NOMO-1 (cell line): ENCODE results near the gene PYGO2.

Source experiments
- DNase-seq, 2 experiments: peaks; one replicate each; lab custom pipeline; 2025; ENCODE audit not compliant: unreplicated experiment in 2 of 2; lab: John Stamatoyannopoulos, UW

The PYGO2 gene, protein sequence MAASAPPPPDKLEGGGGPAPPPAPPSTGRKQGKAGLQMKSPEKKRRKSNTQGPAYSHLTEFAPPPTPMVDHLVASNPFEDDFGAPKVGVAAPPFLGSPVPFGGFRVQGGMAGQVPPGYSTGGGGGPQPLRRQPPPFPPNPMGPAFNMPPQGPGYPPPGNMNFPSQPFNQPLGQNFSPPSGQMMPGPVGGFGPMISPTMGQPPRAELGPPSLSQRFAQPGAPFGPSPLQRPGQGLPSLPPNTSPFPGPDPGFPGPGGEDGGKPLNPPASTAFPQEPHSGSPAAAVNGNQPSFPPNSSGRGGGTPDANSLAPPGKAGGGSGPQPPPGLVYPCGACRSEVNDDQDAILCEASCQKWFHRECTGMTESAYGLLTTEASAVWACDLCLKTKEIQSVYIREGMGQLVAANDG

DNA sequence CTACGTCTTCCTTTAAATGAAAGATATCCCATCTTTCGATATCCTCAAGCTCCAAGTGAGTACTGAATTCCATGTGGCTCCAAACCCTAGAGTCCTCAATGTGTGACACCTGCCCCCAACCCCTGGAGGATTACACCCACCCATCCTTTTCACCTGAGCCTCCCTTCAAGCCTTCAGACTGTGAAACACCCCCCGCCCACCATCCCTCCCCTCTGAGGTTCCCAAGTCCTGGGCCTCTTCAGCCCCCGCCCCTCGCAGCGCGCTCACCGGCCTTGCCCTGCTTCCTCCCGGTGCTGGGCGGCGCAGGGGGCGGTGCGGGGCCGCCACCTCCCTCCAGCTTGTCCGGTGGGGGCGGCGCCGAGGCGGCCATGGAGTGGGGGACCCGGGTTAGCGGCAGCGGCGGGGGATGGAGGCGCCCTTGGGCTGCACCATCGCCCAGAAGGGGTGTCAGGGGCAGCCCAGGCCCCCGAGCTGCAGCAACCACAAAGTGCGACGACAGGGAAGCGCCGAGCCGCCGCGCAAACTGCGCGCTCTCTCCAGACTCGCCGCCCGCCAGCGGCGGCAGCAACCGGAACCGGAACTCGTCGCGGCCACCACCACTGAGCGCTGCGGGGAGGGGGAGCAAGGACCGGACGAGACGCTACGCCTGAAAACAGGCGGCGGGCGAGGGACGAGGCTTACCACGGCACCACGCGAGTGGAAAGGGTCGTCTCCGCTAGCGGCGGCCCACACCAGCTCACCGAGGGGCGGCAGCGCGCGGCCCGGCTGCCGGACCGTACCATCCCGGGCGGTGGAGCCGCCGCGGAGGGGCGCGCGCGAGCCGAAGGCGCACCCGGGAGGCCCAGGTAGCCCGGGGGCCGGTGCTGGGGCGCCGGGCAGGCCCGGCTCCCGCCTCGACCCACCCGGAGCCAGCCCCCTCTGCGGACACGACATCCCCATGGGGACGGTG, at the start of gene PYGO2:
Gene PYGO2 (minus strand): TSS at position 576 of the 949 bp plus-strand sequence. CDS start 206 bp downstream, at position 370.
- peak; percentile 72 to 84 for DNase-seq

DNA sequence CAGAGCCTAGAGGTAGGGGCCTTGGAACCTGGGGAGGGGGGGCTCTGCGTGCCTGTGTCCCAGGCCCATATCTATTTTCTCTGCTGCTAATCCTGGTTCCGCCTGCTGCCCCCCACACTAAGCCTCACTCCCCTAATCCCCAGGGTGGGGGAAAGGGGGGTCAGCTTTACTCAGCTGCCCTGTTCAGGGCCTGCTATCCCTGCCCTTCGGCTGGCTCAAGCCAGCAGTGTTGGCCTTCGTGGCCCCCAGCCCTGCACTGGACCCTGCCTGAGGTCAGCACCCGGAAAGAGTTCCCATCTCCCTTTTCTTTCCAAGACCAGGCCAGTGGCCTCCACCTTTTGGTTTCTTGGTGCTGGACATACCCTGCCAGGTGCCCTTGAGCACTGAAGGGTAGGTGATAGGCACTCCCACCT, 49.4 kb upstream of the PYGO2 start:
- no peak for DNase-seq

DNA sequence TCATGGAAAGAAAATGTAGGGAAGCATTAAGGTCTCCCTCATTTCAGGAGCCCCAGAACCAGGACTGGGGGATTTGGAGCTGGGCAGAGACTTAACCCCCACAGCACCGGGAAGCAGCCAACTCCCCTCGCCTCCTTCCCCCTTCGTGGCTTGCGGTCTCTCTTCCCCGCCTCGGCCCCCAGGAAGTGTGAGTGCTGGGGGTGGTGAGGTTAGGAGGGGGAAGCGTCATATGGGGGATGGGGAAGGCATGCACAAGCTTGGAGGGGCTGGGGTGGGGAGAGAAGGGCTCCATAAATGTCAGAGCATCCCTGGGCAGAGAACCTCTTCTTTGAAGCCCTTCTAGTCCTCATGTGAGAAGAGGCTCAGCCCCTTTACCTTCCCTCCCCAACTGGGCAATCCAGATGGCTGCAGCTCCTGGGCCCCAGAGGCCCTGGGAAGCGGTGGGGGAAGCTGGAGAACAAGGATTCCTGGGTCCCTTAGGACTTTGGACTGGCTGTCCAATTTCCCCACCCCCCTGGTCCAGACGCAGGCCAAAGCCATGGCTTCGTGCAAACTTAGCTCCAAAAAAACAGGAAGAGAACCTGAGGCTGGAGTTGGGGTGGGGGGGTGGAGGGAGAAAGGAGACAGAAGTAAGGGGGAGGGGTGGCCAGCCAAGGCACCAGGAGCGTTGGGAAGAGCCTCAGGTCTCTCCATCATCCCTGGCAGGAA, 48.8 kb upstream of the PYGO2 start:
- no peak for DNase-seq

DNA sequence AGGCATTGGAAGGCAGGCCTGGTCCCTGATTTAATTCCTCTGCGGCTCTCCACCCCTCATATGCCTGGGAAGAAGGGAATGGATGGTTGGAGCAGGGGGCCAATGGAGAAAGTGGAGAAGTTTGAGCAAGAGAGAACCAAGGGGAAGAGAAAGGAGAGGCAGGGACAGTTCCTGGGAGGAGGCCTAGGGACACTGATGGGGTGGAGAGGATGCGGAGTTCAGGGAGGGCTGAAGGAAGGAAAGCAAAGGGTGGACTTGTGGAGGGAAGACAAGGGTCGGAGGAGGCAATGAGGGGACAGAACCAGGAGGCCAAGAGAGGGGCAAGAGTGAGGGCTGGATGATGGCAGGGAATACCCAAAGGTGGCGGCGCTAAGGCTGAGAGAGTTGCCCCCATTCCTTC, 48.2 kb upstream of the PYGO2 start:
- DNase-seq: no peak

DNA sequence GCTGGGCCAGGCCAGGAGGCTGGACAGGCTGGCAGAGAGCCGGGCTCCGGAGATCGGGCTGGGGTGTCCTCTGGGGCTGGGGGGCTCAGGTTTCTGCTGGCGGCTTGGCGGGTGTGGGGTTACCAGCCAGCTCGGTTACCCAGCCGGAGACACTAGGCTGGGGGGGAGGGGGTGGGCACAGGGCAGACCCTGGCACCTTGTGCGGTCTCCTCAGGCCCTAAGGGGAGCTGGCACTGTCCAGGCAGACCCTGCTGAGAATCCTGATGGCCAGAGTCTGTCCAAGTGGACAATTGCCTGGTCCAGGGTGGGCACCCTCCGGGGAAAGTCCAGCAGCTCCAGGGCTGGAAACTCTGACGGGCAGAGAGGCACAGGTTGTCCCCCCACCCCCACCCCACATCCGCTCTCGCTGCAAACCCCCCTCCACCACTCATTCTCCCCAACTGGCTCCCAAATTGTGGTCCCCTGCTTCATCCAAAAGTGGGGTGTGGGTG, 47.7 kb upstream of the PYGO2 start:
- DNase-seq: no peak

DNA sequence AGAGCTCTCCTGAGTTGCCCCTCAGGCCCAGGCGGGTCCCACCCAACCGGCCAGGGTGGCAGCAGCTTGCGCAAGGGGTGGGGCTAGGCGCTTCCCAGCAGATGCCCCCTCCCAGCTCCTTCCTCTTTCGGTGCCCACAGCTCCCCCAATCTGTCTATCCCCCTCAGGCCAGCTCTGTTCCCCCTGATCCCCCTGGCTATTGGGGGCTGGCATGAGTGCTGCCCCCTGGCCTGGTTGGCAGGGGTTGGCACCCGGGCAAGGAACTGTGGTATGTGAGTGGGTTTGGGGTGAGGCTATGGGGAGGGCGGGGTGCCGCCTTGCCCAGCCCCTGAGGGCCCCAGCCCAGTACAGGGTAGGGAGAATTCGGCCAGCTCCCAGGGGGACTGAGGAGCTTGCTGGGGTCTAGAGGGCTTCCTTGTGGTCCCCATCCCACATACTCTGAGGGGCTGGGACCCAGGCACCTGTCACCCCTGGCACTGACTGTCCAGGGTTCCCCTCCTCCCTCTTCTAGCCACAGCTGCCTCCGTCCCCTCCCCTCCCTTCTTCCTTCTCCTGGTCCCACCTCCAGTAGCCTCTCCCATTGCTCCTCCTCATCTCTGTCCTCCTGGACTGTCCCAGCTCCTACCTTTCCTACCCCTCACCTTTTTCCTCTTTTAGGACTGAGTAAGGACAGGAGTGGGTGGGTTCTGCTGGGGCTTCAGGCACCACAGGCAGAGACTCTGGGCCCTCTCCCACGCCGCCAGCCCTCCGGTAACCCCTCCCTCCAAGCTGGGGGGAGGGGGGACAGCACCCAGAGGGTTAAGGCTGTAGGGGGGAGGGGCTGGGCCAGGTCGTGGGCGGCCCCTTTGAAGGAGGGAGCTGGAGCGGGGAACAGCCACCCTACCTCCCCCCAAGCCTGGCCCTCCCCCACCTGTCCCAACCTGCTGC, 46.7 kb upstream of the PYGO2 start:
- DNase-seq: peak; percentile 44 to 64

DNA sequence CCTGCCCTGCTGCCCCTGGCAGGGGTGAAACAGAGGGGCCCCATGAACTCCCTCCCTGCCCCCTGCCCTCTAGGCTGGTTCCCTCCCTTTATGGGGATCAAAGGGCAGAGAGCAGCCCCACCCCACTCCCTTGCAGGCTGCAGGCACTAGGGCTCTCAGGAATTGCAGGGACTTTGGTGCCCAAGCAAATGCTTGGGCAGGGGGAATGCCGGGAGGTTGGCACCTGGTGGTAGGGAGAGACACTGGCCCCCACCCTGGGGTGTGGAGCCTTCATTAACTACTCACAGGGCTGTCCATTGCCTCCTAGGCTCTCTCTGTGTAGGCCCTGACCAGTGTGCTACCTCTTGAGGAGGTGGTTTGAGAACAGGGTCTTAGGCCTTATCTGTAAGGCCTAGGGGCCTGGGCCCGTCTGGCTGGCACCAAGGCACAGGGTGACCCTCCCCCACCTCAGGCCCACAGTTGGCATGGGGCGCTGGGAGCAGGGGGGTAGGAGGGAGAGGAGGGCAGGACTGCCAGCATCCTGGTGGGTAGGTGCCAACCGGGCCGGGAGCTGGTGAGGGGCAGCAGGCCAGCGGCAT, 45.8 kb upstream of the PYGO2 start:
- no peak for DNase-seq

DNA sequence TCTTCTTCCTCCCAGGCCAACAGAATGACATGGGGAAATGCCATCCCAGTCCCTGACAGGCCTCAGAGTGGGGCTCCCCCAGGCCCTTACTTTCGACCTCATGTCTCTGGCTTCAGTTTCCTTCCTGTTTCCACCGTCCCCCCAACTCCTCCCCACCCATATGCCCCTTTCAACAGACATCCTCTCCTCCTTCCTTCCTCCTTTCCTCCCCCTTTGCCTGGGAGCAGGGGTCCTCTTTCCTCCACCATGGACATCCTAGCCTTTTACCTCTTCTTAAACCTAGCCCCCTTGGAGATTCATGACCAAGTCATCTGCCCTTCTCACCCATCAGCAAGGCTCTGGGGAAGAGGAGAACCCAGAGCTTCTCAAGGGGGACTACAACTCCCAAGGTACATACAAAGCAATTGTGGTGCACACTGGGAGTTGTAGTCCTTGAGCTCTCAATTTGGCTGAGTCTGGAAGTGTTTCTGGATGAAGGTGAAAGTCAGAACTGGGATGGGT, 45.1 kb upstream of the PYGO2 start:
- peak; percentile 41 to 75 for DNase-seq

DNA sequence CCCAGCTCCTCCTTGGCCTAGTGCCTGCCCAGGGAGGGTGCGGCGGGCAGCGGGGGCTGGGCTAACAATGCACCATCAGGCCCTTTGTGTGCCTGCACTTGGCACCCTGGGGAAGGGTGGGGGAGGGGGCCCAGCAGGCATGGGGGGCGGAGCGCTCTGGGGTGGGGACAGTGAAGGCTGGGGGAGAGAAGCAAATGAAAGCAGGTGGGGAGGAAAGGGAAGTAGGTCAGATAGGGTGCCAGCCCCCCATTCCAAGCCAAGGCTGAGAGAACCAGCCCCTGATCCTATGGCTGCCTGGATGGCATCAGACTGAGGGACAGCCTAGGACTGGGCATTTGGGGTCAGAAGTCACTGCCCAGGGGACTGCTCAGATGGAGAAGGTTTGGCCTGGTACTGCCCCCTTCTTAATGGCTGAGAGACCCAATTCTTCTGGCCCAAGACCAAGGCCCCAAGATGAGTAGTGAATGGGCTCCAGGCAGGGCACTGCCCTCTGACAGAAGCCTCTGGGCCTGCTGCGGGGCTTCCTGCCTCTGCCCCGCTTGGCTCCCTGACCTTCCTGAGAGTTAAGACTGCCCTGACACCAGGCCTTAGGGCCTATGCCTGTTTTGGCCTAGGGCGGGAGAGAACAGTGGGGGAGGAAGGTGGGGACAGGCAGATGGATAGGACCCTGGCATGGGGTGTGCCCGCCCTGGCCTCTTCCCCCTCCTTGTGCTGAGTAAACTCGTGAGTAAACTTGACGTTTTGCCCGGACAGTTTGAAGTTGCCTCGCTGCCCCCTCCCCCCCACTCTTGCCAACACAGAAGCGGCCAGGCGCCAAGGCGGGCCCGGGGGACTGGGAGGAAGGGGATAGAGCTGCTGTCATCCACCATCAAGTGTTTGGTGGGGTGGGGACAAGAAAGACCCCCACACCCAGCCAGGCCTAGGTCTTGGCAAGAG, 43.8 kb upstream of the PYGO2 start:
- no peak for DNase-seq

DNA sequence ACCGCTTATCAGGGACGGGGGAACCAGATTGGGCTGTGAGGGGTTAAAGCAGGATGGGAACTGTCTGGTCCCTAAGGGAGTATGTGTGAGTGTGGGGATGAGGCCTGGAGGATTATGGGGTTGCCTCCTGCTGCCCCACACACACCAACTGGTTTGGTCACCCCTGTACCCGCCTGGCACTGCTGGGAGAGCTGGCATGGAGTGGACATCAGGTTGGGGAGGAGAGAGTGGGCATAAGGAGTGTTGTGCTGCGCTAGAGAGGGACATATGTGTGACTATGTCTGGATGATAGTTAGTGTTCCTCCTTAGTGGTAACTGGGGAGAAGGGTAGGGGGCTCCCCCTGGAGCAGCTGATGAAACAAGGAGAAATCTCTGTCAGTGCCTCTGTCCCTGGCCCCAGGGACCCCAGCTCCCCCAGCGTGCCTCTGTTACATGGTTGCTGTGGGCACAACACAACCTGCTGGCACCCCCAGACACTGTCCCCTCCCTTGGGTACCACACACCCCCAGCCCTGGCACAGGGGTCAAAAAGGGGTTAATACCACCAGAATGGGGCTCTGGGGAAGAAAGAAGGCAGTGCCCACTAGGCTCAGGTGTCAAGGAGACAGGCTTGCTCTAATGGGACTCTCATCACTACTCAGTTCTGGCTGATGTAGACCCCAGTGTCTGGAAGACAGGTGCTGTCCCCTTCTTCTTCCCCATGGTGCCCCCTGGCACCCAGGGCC, 42.9 kb upstream of the PYGO2 start:
- DNase-seq: no peak

DNA sequence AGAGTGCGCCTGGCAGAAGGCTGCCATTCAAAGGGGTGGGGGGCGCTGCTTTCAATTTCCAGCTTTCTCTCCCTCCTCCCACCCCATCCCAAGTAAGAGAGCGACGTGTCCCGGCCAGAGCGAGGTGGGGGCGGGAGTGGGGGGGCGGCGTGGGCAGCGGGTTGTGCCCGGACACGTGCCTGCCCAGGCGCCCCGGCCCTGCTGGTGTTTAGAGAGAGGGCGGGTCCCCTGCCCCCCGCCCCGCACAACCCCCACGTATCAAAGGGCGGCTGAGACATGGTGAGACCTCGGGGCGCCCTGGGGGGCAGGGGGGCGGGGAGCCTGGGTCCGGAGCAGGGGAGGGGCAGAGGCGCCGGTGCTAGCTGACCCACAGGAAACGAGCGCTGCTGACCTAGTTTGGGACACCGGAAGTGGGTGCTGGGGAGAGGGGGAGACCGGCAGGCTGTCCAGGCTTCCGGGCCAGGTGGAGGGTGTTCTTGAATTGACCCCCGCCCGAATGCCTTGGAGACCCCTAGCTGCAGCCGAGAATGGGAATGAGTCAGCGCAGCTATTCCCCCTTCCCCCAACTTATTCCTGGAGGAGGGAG, 42.3 kb upstream of the PYGO2 start:
- DNase-seq: no peak

DNA sequence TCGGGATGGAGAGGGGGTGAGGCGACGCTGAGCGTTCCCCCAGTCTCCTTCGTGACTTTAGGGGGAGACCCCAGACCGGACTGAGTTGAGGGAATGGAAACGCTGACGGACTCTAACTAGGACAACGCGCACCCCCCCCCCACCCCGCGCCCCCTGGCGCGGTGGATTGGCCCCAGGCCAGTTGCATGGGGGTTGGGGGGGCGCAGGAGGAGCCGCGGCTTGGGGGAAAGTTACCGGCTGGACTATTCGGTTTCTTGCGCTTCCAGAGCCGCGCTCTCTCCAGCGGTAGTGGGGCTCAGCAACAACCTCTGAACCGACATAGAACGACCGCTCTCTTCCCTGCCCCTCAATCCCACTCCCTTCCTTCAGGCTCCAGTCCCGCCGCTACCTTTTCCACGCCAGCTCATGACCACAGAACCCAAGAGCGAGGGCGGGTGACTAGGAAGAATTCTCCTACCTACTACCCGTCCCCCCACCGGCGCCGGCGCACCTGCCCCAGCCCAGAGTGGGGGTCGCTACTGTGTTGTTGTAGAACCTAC, 41.7 kb upstream of the PYGO2 start:
- DNase-seq: no peak

DNA sequence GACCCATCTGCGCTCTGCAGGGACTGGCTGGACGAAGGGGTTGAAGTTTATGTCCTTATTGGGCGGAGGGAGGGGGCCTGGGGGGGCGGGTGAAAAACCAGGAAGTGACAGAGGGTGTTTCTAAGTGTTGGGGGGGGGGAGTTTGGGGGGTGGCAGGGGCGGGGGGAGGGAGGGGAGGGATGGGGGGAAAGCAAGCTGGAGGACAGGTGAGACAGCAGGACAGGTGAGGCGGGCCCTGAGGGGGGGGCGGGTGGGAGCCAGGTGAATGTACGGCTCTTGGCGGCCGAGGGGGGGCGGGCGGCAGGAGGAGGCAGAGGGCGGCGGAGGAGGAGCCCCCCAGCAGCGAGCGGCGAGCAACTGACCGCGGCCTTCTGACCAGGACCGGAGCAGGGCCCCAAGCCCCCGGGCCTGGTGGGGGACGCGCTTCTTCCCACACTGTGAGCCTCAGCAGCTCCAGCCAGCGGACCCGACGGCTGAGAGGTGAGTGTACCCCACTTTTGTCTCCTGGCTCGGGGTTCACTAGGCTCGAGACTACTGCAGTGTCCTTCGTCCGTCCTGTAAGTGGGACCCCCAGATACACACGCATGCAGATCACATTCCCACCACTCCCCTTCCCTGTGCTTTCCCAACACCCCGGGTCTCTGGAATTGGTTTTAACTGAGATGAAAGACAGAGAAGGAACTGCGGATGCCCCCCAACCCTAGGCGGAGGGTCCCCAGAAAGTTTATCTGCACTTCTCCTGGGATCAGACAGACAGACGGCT, 41.1 kb upstream of the PYGO2 start, which contains the start of gene ZBTB7B:
Gene ZBTB7B (plus strand): TSS at position 339 of the 763 bp plus-strand sequence. CDS start 11,859 bp downstream, outside the sequence.
- DNase-seq: peak in 1 of 2 experiments; percentile 77

DNA sequence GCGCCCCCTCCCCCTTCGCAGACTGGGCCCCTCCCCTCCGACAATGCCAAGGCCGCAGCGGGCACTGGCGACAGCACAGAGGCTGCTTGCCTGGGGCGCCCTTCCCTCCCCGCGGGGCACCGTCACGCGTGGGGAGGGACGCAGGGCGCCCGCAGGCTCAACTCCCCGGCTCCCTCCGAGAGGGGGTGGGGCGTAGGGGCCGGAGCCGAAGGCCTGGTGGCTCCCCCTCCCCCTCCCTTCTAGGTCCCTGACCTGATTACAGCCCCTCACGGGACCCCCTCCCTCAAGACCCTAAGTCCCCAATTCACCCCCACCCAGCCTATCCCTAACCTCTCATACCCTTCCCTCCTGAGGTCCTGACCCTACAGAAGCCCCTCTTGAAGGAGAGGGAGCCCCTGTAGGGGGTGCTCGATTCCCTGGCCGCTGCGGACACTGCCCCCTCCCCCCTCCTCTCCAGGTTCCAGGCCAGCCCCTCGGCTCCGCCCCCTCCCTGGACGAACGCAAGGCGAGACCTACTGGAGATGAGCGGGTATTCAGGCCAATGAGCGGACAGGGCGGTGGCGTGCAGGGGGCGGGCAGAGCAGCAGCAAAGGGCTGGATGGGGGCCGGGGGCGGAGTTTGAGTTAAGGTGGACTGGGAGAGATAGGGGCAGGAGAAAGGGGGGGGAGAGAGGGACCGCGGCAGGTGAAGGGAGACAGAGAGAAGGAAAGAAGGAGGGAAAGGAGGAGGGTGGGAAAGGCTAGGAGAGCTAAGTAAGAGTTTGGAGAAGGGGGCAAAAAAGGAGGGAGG, 40.3 kb upstream of the PYGO2 start:
- DNase-seq: peak; percentile 98 to 100

DNA sequence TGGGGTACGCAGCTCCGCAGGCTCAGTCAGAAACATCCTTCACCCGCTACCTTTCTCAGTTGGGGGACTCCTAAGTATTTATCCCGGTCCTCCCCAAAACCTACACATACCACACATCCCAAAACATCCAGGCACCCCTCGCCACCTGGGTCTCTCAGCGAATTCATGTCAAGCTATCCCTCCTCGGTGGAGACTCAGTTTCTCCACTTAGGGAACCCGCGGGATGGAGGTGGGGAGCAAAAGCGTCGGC, 39.8 kb upstream of the PYGO2 start:
- DNase-seq: no peak
